Brain pericyte (primary cell): ENCODE data around the gene CLGN.
A peak's percentile ranks its signal among the peaks of the same experiment; 100 is the strongest.

ENCODE experiments used
- DNase-seq: peaks from one replicate; pipeline ENCODE4 v3.0.0-alpha.2; 2012; ENCODE audit warnings: low read depth, low spot score

CLGN gene

GRCh38 chr4:140382732-140383131 is 44.7 kb downstream of the CLGN start:
- no peak for DNase-seq

- no peak for DNase-seq
Measured at GRCh38 chr4:140374130-140374477, 53.3 kb downstream of the CLGN start.

GRCh38 chr4:140373328-140374129 is 53.9 kb downstream of the CLGN start, which contains the start of gene SCOC:
Gene SCOC, plus strand, starts transcription at chr4:140373646. Its CDS starts 5,525 bp downstream, at chr4:140379171.
- peak; percentile 98 for DNase-seq

GRCh38 chr4:140372751-140373327 is 54.6 kb downstream of the CLGN start:
- DNase-seq, result no peak

DNA sequence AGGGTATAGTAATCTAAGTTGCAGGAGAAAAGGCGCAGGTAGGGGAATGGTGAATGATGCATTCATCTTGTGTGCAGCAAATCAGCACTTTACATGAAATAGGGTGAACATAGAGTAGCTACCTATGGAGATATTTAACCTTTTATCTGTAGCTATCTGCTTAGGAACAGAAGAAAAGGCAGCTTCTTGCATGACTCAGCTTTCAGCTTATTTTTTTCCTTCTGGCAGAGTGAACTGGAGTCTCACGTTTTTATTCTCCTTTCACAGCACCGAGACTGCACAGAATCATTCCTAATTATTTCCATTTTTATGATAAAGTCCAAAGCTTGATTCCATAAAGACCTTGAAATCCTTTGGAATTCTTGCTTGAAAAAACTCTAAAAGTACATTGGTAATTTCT is 58.8 kb downstream of the CLGN start:
- DNase-seq, result no peak

- no peak for DNase-seq
Measured at GRCh38 chr4:140367738-140368137, 59.7 kb downstream of the CLGN start.

- no peak for DNase-seq
Measured at GRCh38 chr4:140363558-140363957, 63.9 kb downstream of the CLGN start.

DNA sequence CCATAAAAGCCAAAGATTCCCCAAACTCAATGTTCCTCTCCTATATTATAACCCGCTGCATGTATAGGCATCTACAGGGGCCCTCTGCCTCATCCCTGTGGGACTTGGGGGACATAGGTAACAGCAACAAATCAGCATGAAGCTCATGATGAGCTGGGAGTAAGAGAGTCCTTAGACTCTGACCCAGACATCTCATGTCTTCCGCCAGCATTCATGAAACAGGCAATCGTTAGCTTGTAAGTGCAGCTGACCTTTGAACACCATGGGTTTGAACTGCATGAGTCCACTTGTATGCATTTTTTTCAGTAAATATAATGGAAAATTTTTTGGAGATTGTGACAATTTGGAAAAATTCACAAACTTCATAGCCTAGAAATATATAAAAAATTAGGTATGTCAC is 64.4 kb downstream of the CLGN start:
- DNase-seq, result no peak

DNA sequence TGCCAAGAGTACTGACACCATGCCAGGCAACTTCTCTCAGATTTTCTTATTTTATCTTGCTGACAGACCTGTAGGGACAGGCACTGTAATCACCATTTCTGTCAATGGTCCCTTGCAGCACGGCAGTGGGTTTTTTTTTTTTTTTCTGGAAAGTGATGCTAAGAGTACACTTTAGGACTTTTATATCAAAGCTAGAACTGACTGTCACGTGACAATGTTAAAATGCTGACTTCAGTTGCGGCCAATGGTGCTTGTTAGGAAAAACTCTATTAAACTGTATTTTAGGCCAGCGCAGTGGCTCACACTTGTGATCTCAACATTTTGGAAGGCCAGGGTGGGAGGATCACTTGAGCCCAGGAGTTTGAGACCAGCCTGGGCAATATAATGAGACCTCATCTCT is 66.3 kb downstream of the CLGN start:
- DNase-seq, result no peak

- peak; percentile 40 for DNase-seq
Measured at GRCh38 chr4:140359562-140360427, 67.7 kb downstream of the CLGN start.

- no peak for DNase-seq
Measured at GRCh38 chr4:140358281-140358680, 69.2 kb downstream of the CLGN start.

- DNase-seq, result no peak
Measured at GRCh38 chr4:140357868-140358267, 69.6 kb downstream of the CLGN start.

DNA sequence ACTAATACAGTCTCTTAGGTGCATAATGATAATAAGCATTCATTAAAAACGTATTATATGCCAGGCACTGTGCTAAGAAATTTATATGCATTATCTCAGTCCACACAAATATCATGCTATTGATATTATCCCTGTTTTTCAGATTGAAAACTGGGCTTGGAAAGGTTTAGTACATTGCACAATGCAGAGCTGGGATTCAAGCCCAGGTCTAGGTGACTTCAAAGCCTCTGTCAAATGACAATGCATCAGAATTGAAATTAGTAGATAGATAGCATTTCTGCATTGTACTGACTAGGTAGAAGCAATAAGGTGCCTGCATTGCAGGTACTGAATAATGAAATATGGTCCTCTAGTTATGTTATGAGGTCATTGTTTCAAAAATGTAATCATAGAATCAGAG is 72.2 kb downstream of the CLGN start:
- DNase-seq, result no peak

DNA sequence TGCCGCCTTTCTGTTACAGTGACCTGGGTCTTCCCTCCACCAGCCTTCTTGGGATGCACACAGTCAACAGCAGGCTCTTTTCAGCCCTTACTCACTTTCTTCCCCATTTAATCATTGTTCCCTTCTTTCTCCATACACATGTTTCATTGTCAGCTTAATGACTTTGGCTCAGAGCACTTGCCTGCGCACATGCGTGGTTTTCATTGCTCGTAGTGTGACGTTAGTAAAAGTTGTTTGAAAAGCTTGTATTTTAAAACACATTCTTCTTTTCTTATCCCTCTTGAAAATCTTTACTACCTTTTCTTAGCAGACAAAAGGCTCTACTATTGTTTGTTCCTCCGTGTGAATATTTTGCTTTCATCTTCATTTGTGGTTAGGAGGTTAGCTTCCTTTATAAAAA is 73.7 kb downstream of the CLGN start:
- DNase-seq, result no peak

GRCh38 chr4:140351093-140352075 is 76.1 kb downstream of the CLGN start:
- DNase-seq, result no peak

DNA sequence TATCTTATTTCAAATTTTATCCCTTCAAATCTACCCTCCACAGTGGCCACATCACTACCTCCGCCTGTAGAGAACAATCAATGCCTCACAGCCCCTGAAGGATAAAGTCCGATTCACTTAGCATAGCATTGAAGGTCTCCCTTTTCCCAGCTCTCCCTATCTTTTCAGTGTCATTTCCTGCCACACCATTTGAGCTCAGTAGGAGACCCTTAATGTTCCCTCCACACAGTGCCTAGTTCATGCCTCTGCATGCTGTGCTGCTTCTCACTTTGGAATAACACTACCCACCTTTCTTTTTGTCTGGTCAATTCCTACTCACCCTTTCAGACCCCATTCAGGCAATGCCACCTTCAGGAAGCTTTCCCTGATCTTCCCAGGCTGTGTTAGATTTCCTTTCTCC is 77.6 kb downstream of the CLGN start:
- DNase-seq, result no peak

DNA sequence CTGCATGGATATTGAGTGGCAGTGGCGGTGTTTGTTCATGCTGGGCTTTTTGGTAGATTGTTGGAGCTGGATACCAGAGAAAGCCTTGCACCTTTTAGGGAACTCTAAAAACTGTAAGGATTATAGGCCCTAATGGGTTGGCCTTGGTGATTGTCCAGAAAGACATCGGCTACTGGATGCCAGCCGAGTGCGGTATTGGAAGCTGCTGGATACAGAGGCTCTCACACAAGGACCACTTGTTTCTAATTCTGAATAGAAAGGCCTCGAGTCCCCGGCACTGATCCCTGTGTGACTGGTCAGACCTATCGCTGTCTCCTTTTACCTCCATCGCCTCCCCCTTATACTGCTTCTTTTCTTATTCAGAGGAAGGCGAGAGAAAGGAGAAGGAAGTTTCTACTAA is 81.3 kb downstream of the CLGN start:
- DNase-seq, result no peak

DNA sequence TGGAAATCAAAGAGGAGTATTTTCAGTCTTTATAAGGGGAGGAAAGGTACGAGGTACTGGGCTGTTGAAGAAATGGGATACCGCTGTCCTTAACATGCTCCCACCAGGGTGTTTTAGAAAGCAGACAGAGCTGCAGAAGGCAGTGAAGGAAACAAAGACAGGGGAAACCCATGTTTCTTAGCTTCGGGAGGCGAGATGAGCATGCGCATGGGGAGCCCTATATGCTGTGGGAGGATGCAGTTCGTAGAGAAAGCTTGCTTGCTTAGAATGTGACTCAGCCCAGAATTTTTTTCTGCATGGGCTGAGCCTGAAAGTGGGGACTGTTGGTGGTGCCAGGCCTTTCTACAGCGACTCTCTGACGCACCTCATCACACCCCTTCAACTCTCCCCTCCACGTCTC is 82.8 kb downstream of the CLGN start:
- DNase-seq, result no peak

- no peak for DNase-seq
Measured at GRCh38 chr4:140344101-140344500, 83.3 kb downstream of the CLGN start.

DNA sequence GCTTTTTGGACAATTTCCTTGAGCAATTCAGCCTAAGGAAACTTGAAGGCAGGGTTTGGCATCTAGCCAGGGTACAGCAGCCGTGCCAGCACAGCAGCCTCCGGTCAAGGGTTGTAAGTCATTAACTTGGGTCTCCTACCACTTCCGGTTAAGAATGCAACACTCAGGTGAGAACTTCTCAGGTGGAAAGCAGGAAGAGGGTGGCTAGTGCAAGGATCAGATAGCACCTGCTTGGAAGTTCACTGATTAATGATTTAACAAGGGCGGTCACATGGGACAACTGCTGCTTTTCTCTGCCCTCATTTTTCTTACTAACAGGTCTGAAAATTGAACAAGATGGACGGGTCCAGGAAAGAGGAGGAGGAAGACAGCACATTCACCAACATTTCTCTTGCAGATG is 84.1 kb downstream of the CLGN start:
- DNase-seq, result no peak

GRCh38 chr4:140342620-140343019 is 84.8 kb downstream of the CLGN start:
- DNase-seq, result no peak
